Activated T-cell treated with anti-CD3 and anti-CD28 coated beads, Interleukin-2, amount 50 U/mL, for 72 hours (primary cell): ENCODE measurements around the gene EPYC. TPM values are rescaled to one million over a fixed set of nuclear protein-coding genes. Genes with fewer than 3 reads are reported as not detected.

Experiments used
- ATAC-seq, 2 donors: fragments of 150-1000 bp; cut with Tn5 transposase; replicated peaks in 1 of 2; 2 replicates each; pipeline ENCODE4 v1.10.0; 2021; ENCODE audit warnings: moderate library complexity in 2 of 2, mild to moderate bottlenecking in 1 of 2
- DNase-seq, 2 donors: peaks; one replicate each; pipeline ENCODE4 v3.0.0; 2021 to 2022; ENCODE audit warnings: mixed read lengths in 1 of 2
- H3K27ac Mint-ChIP-seq: one replicate; pipeline ENCODE4 v1.8.0; 2022; ENCODE audit warnings: mild to moderate bottlenecking, moderate library complexity, mixed read lengths
- H3K27me3 Mint-ChIP-seq: one replicate; pipeline ENCODE4 v1.8.0; 2022; ENCODE audit warnings: low read depth, mixed read lengths
- H3K36me3 Mint-ChIP-seq, 2 donors: one replicate each; pipeline ENCODE4 v1.8.0; 2022; ENCODE audit warnings: mixed read lengths in 2 of 2, mild to moderate bottlenecking in 1 of 2; ENCODE audit not compliant: insufficient read depth in 2 of 2
- H3K4me1 Mint-ChIP-seq: one replicate; pipeline ENCODE4 v1.8.0; 2022; ENCODE audit warnings: low read depth, mixed read lengths
- H3K4me3 Mint-ChIP-seq, 2 donors: one replicate each; pipeline ENCODE4 v1.8.0; 2022; ENCODE audit warnings: mild to moderate bottlenecking in 2 of 2, mixed read lengths in 2 of 2, moderate library complexity in 2 of 2
- H3K9me3 Mint-ChIP-seq, 2 donors: one replicate each; pipeline ENCODE4 v1.8.0; 2022; ENCODE audit warnings: mixed read lengths in 2 of 2
- total RNA-seq, 2 donors: library from RNA; stranded (reverse); gene quantifications; one replicate each; pipeline ENCODE4 v1.2.3, GENCODE V29; 2022

EPYC gene
- not detected for total RNA-seq

DNA sequence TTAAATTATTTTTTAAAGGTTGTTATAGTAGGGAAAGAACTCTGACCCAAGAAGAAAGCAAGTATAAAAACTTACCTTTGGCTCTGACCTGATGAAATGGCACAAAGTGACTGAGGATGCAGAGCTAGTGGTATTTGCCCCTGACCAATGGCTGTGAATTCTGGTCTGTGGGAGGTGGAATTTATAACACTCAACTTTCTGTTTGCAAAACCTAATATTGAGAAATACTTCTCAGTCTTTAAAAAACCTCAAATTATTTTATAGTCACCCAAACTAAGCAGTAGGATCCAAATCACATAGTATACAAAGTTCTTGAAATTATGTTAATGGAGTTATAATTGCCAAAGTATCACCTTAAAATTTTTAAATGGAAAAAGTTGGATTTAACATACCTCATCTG lies at the start of gene EPYC:
Gene EPYC, minus strand, starts transcription at position 101 of the 400 bp plus-strand sequence. CDS start 2,407 bp downstream, outside the sequence.
- ATAC-seq (no peak), DNase-seq (no peak)
- Mint-ChIP-seq H3K27me3 (peaks cover 24% of the 10 kb centered on the region), H3K4me1 (peaks cover 22% of the 10 kb centered on the region), H3K27ac (no peak within 1 kb of the TSS), H3K9me3 (peaks cover 0 to 2% of the 10 kb centered on the region in 2 donors), H3K36me3 (no peaks in the 10 kb centered on the region), H3K4me3 (no peak within 1 kb of the TSS)

DNA sequence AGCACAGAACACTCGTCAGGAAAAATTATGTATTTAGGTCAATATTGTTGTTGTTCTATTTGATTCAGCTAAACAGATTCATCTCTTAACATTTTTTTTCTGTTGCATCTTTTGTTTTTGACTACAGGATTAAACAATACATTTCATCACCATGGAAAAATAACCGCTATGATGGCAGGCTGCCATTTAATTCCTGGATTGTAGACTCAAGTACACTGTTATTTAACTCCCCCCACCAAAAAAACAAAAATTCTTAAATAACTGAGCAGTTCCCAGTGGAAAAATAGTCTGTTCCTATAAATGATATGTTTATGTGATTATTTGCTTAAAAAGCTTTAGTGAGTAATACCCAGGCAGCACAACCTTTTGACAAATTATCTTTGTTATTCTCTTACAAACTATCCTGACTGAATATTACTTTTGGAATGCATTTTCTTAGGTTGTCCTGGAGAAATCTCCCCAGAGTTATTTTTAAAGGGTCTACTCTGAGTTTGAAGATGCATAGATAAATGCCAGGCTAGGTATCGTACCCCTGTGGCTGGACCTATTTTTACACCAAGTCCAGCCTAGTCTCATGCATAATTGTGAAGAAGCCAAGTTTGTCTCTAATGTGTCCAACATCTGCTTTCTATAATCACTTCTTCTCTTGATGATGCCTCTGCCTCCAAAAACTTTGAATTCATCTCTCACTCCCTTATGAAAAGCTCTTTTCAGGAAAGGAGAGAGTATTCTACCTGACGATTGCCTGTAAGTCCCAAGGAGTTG lies 49.4 kb upstream of the EPYC start:
- no peaks in the 10 kb centered on the region for H3K4me1 Mint-ChIP-seq
- no peaks in the 10 kb centered on the region for H3K36me3 Mint-ChIP-seq
- no peak overlapping the region for H3K4me3 Mint-ChIP-seq
- no peak overlapping the region for H3K27ac Mint-ChIP-seq
- H3K9me3 Mint-ChIP-seq, result no peaks in the 10 kb centered on the region
- no peaks in the 10 kb centered on the region for H3K27me3 Mint-ChIP-seq
- DNase-seq, result no peak
- ATAC-seq, result no peak

GRCh38 chr12:91052026-91052425 lies 47.3 kb upstream of the EPYC start:
- no peaks in the 10 kb centered on the region for H3K4me1 Mint-ChIP-seq
- H3K4me3 Mint-ChIP-seq, result no peak overlapping the region
- H3K27ac Mint-ChIP-seq, result no peak overlapping the region
- no peaks in the 10 kb centered on the region for H3K36me3 Mint-ChIP-seq
- H3K9me3 Mint-ChIP-seq, result no peaks in the 10 kb centered on the region
- ATAC-seq (no peak), DNase-seq (no peak)
- no peaks in the 10 kb centered on the region for H3K27me3 Mint-ChIP-seq

DNA sequence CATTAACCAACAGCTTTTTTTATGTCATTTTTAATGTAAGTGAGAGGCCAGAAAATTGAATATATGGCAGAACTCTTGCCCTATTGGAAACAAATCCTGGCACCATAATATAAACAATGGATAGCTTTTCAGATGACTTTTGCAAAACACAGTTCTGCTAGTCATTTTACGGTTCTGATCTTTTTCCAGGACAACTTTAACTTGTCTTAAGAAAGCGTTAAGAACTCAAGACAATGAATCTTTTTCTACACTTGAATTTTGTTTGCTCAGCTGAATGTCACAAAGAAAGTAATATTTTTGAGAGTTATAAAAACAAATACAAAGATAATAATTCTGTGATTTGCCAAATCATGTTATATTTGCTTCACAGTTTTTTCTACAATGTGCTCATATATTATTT lies 39.8 kb upstream of the EPYC start:
- no peaks in the 10 kb centered on the region for H3K4me1 Mint-ChIP-seq
- no peak overlapping the region for H3K4me3 Mint-ChIP-seq
- H3K27ac Mint-ChIP-seq, result no peak overlapping the region
- H3K27me3 Mint-ChIP-seq, result peaks cover 4% of the 10 kb centered on the region
- no peaks in the 10 kb centered on the region for H3K9me3 Mint-ChIP-seq
- DNase-seq (no peak), ATAC-seq (no peak)
- H3K36me3 Mint-ChIP-seq, result no peaks in the 10 kb centered on the region

GRCh38 chr12:91043408-91043807 lies 38.6 kb upstream of the EPYC start:
- Mint-ChIP-seq H3K36me3 (no peaks in the 10 kb centered on the region), H3K27ac (no peak overlapping the region)

DNA sequence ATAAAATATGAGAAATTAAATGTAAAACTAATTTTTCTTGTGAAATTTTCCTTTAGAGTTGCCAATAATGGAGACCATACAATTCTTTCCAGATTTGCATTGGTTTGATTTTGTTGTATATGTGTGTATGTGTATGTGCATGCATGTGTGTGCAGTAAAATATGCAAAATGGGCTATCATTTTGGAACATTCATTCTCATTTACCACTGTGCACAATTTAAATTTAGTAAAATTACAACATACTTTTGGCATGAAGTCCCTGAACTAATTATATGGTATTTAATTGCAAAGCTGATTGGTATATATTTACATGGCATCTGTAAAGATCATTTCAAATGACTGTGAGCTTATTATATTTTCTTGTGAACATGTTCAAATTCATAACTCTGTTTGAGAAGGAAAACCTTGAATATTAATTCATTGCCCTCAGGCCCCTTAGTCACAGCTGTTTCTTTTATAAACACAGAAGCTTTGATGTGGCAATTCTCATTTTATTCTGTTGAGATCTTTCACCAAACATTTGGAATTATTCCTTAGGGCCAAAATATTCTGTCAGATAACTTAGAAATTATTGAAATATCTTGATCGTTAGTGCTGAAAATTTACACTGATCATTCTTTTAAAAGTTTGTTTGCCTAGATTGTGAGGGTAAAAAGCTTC lies 35.5 kb upstream of the EPYC start:
- Mint-ChIP-seq H3K4me1 (no peaks in the 10 kb centered on the region), H3K27ac (no peak overlapping the region)
- ATAC-seq, result no peak

More at GRCh38 chr12:91043408-91043807, 38.6 kb upstream of the EPYC start:
- ATAC-seq, result no peak
- no peaks in the 10 kb centered on the region for H3K4me1 Mint-ChIP-seq
- no peak overlapping the region for H3K4me3 Mint-ChIP-seq
- DNase-seq, result no peak
- peaks cover 4% of the 10 kb centered on the region for H3K27me3 Mint-ChIP-seq
- no peaks in the 10 kb centered on the region for H3K9me3 Mint-ChIP-seq

GRCh38 chr12:91037276-91037675 lies 32.5 kb upstream of the EPYC start:
- Mint-ChIP-seq H3K27ac (no peak overlapping the region), H3K36me3 (no peaks in the 10 kb centered on the region), H3K9me3 (no peaks in the 10 kb centered on the region), H3K4me3 (no peak overlapping the region), H3K4me1 (no peaks in the 10 kb centered on the region), H3K27me3 (peaks cover 4% of the 10 kb centered on the region)
- ATAC-seq (no peak), DNase-seq (no peak)

More for the DNA sequence above, 35.5 kb upstream of the EPYC start:
- Mint-ChIP-seq H3K36me3 (no peaks in the 10 kb centered on the region), H3K4me3 (no peak overlapping the region), H3K9me3 (no peaks in the 10 kb centered on the region), H3K27me3 (peaks cover 4% of the 10 kb centered on the region)
- DNase-seq, result no peak

DNA sequence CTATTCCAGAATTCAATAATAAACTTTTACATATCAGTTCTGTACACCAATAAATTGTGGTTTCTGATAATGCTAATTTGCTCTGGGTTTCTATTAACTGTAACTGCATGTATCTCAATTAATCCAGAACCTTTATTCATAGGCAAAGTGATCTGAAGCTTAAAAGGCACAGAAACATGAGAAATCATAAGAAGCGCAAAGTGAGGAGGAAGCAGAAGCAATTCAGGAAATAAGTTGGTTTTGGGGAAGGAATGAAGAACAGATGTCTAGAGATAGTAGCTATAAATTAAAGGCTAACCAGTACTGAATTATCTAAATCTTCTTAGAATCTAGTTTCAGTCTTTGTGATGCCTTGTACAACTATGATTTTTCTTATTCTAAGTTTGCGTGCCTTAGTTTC lies 28.5 kb upstream of the EPYC start:
- H3K27me3 Mint-ChIP-seq, result no peaks in the 10 kb centered on the region
- H3K4me3 Mint-ChIP-seq, result no peak overlapping the region
- no peak overlapping the region for H3K27ac Mint-ChIP-seq
- no peaks in the 10 kb centered on the region for H3K9me3 Mint-ChIP-seq
- no peaks in the 10 kb centered on the region for H3K36me3 Mint-ChIP-seq
- no peaks in the 10 kb centered on the region for H3K4me1 Mint-ChIP-seq
- DNase-seq (no peak), ATAC-seq (no peak)

DNA sequence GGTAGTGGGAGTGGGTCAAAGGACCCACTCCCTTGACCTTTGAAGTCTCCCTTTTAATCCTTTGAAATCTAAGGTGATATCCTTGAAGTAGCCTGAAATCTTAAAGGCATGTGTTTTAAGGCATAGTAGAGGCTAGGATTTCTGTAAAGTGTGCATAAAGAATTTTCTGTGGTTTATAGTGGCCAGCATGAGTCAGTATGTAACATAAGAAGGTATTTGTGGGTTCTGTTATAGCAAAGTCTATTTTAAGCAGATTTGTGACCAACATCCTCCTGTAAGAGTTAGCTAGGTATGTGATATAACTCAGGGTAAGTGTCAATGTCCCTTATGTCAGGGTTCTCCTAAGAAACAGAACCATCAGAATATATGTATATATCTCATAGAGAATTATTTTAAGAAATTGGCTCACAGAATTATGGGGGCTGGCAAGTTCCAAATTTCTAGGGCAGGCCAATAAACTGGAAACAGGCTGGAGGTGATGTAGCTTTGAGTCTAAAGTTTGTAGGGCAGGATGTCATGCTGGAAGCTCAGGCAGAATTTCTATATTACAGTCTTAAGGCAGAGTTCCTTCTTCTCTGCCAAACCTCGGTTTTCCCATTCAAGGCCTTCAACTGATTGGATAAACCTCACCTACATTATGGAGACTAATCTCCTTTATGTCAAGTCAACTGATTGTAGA lies 18.7 kb upstream of the EPYC start:
- Mint-ChIP-seq H3K4me3 (no peak overlapping the region), H3K27ac (no peak overlapping the region), H3K36me3 (no peaks in the 10 kb centered on the region), H3K9me3 (no peaks in the 10 kb centered on the region), H3K4me1 (no peaks in the 10 kb centered on the region), H3K27me3 (no peaks in the 10 kb centered on the region)
- no peak for DNase-seq
- peak in 1 of 2 donors; percentile 33 for ATAC-seq

DNA sequence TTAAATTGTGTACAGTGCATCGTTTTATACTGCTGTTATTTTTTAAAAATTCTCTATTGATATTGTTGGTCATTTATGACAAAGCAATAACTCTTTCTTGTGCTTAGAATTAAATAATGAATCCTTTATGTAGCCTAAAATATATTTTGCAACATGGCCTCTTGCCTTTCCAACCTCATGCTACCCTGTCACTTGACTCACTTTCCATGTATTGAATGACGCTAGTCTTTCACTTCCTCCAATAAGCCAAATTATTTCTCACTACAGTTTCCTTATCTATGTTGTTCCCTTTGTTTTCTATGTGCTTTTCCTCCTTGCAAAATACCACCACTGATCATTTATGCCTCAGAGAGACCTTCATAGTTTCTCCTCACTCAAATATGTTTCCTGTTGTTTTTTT lies 16.3 kb upstream of the EPYC start:
- H3K27me3 Mint-ChIP-seq, result no peaks in the 10 kb centered on the region
- H3K4me1 Mint-ChIP-seq, result no peaks in the 10 kb centered on the region
- ATAC-seq (no peak), DNase-seq (no peak)
- H3K27ac Mint-ChIP-seq, result no peak overlapping the region
- no peaks in the 10 kb centered on the region for H3K36me3 Mint-ChIP-seq
- H3K4me3 Mint-ChIP-seq, result no peak overlapping the region
- no peaks in the 10 kb centered on the region for H3K9me3 Mint-ChIP-seq

DNA sequence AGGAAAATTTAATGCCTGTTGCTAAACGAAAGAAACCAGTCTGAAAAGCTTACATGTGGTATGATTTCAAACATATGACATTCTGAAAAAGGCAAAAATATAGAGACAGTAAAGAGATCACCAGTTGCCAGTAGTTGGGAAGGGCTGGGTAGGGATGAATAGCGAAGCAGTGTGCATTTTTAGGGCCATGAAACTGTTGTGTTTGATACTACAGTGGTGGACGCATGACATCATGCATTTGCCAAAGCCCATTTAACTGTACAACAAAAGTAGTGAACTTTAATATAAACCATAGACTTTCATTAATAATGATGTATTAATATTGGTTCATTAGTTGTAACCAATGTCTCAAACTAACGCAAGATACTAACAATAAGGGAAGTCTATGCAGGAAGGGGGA lies 14.7 kb upstream of the EPYC start:
- no peak for DNase-seq
- H3K36me3 Mint-ChIP-seq, result no peaks in the 10 kb centered on the region
- H3K27ac Mint-ChIP-seq, result no peak overlapping the region
- H3K9me3 Mint-ChIP-seq, result no peaks in the 10 kb centered on the region
- no peaks in the 10 kb centered on the region for H3K4me1 Mint-ChIP-seq
- no peak overlapping the region for H3K4me3 Mint-ChIP-seq
- no peaks in the 10 kb centered on the region for H3K27me3 Mint-ChIP-seq
- ATAC-seq, result no peak

DNA sequence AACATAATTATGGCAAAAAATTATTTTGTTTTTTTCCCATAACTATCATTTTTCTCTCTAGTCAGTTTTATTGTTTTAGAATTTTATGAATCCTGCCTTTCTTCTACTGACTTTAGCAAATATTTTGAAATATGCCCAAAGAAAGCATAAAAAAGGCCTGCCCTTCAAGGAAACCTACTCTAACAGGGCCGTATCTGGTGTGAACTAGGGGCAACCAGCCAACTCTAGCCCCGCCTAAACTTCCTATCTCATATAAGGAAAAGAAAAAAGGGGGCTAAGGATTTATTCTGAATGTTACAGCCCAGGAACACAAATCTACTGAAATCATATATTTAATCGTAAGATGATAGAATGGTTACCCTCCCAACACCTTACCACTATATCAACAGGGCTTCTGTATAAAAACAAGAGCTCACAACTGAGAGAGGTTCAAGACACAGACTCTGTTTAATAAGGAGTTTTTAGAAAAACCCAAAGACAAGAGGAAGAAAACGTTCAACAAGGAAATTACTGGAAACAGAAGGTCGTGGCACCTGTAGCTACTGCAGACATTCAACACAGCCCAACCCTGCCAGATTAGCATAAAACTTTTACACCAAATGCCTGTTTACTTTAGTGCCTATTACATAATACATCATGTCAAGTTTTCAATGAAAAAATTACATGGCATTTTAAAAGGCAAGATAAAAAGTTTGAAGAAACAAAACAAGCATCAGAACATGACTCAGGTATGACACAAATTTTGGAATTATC lies 12.9 kb upstream of the EPYC start:
- ATAC-seq (no peak), DNase-seq (no peak)
- H3K36me3 Mint-ChIP-seq, result no peaks in the 10 kb centered on the region
- no peaks in the 10 kb centered on the region for H3K9me3 Mint-ChIP-seq
- H3K4me1 Mint-ChIP-seq, result no peaks in the 10 kb centered on the region
- H3K27ac Mint-ChIP-seq, result no peak overlapping the region
- H3K27me3 Mint-ChIP-seq, result peaks cover 13% of the 10 kb centered on the region
- no peak overlapping the region for H3K4me3 Mint-ChIP-seq

DNA sequence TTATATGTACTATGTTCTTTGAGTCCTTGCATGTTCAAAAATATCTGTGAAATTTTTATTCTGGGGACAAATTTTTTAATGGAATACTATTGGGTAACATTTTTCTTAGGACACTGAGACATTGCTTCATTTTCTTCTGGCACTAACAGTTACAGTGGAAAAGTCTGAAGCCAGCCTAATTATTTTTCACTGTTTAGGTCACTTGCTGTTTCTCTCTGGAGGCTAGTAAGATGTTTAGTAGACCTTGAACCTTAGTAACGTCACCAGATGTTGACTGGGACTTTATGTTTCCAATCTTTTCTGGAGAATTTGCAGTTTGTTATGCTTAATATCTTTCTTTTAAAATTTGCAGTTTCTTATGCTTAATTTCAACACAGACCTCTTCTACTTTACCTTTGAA lies 12.3 kb upstream of the EPYC start:
- Mint-ChIP-seq H3K4me3 (no peak overlapping the region), H3K9me3 (no peaks in the 10 kb centered on the region), H3K27me3 (peaks cover 13% of the 10 kb centered on the region), H3K36me3 (no peaks in the 10 kb centered on the region), H3K27ac (no peak overlapping the region), H3K4me1 (no peaks in the 10 kb centered on the region)
- DNase-seq (no peak), ATAC-seq (no peak)
